Stimulated activated CD8-positive, alpha-beta memory T cell treated with anti-CD3 and anti-CD28 coated beads, Interleukin-12 subunit alpha, Interleukin-12 subunit beta, amount 100 ng/mL, for 4 hours (primary cell): ENCODE results near the gene AEBP1.

Source experiments
- DNase-seq: peaks from one replicate; pipeline ENCODE4 v3.0.0-alpha.2; 2020; ENCODE audit warnings: low read depth

AEBP1 gene

DNA sequence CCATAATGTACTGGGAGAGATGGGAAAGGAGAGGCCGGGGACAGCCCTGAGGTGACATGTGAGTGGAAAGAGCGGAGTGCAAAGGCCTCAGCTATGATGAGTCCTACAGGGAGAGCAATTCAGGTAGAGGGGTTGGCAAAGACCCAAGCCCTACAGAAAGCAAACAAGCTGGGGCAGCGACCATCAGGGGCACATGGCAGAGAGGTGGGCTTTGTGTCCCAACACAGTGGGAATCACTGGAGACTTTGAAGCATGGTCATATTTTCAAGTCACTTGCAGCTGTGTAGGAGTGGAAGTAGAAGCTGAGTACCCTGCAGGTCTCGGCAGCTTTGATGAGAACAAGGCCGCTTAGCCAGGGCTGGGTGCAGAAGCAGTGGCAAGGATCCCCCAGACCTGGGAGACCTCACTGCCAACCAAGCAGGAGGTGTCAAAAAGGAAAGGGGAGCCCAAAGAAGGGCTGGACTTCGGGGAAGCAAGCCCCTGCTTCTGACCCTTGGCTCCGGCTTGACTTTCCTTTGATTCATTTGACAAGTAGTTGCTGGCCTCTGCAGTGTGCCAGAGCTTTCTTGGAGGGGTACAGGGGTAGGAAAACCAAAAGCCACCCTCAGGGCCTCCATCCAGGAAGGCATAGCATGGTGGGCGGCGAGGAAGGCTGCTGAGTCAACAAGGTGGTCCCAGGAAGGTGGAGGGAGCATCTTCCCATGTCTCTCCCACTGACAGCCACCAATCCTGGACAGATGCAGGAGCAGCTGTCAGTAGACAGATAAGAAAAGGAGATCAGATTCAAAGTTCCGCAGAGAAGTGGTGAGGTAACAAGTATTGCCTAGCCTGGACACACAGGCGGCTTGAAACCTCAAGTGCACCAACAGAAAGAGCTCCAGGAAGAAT, 36.8 kb upstream of the AEBP1 start:
- DNase-seq = no peak

DNA sequence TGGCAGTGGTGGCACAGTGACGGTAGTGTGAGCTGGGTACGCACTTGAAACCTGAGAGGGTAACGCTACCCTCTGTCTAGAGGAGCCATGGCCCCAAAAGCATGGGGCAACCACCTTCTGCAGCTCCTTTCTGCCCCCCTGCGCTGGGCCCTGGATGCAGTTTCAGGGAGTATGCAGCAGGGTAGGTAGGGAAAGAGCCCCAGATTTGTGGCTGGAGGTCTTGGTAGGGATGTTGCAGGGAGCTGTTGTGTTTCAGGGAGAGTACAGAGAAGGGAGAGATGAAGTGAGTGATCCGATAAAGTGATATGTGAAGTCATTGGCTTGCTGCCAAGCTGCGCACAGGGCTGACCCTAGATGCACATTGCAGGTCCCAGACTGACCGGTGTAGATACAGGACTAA, 36.1 kb upstream of the AEBP1 start:
- no peak for DNase-seq

- no peak for DNase-seq
Measured at GRCh38 chr7:44071726-44072363, 32.3 kb upstream of the AEBP1 start.

DNA sequence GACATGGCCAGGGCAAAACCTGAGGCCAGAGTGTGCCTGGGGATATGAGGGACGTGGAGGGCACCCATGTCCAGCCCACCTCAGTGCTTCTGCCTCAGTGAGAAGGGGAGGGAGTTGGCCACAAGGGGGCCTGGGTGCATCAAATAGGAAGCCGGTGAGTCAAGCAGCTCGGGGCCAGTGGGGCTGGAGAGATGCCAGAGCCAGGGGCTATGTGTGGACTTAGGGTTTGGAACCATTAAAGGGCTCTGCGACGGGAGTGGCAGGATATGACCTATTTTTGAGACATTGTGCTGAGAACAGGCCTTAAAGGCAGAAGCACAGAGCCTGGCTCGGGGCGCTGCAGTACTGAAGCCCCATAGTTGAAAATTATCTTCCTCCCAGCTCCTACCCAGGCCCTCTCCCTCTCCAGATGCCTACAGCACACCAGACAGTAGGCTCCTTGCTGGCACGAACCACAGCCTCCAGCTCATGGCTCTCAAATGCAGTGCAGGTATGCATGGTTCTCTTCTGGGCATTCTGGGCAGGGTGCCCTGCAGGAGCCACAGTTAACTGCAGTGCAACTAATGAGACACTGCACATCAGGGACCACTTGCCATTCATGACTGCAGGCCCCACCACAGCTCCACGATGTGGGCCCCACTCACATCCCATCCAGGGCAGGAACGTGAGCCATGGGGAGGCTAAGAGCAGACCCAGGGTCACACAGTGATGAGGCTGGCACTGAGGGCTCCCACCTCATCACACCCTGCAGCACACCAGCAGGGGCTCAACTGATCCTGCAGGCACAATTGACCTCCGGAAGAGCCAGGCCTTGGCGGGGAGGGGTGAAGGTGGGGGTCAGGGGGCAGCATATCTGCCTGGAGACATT, 31.5 kb upstream of the AEBP1 start:
- no peak for DNase-seq

- DNase-seq = peak; percentile 56
Measured at GRCh38 chr7:44073664-44074348, 30.3 kb upstream of the AEBP1 start.

GRCh38 chr7:44074349-44074695, 29.8 kb upstream of the AEBP1 start:
- DNase-seq = no peak

DNA sequence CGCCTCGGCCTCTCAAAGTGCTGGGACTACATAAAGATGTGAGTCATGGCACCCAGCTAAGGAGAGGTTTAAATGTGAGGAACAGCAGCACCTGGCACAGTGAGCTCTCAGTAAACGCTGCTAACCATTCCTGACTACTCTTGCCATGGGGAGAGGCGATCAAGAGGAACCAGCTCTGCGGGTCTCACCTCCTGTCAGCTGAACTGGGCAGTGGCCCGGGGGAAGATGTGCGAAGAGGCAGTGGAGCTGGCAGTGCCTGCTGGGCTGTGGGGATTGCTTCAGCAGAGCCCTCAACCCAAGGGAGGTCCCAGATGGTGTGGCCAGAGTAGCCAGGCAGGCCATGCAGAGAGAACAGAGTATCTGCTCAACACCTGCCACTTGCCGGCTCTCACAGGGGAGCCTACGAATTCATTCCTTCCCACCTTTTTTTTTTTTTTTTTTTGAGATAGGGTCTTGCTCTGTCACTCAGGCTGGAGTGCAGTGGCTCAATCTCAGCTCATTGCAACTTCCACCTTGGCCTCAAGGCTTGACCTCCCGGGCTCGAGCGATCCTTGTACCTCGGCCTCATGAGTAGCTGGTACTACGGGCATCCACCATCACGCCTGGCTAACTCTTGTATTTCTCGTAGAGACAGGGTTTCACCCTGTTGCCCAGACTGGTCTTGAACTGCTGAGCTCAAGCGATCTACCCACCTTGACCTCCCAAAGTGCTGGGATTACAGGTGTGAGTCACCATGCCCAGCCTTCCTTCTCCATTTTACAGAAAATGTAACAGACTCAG, 28.7 kb upstream of the AEBP1 start:
- DNase-seq = no peak

GRCh38 chr7:44076101-44076895, 27.8 kb upstream of the AEBP1 start:
- DNase-seq = no peak

- no peak for DNase-seq
Measured at GRCh38 chr7:44077061-44077460, 27.1 kb upstream of the AEBP1 start.

GRCh38 chr7:44077681-44078091, 26.5 kb upstream of the AEBP1 start:
- DNase-seq = no peak

DNA sequence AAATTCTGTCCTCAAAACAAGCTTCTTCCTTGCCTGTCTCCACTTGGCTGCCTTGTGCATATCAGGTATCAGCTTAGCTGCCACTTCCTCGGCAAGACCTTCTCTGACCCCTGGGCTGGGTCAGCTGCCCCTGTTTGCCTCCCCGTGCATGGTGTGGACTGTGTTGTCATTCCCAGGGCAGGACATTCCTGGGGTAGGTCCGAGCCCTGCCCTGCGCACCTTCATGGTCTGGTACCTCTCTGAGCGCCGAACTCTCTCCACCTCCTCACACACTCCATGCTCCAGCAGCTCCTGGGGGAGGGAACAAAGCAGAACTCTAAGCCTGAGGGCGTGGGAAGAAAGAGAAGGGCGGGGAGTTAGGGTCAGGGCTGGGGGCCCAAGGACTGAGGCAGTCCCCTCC, 25.6 kb upstream of the AEBP1 start:
- DNase-seq = no peak

DNA sequence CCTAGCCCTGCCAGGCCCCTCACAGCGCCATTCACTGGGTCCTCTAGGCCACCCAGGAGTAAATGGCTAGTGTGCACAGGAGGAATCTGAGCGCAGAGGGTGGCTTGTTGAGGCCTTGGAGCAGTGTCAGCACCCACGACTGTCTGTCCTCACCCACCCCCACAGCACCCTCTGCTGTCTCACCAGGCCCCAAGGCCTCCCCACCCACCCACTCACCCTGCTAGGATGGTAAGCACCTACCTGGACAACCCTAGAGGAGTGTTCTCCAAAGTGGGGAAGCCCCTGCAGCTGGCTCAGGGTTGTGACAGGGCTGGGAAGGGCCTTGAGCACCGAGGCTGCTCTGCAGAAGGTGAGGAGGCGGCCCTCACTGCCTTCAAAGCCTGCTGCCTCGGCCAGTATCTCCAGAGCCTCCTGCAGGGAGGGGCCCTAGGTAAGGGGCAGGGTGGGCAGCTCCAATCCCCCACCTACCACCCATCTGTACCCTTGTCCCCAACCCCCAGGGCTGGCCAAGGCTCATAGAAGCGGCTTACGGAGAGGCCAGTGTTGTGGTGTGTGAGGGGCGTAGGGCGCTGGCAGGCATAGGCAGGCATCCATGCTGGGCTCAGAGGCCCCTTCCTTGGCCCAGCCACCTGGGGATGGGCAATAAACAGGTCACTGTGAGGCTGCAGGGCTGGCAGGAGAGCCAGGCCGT, 24.7 kb upstream of the AEBP1 start:
- no peak for DNase-seq

GRCh38 chr7:44080118-44080517, 24.0 kb upstream of the AEBP1 start:
- DNase-seq = no peak

- DNase-seq = no peak
Measured at GRCh38 chr7:44080686-44081265, 23.4 kb upstream of the AEBP1 start.

DNA sequence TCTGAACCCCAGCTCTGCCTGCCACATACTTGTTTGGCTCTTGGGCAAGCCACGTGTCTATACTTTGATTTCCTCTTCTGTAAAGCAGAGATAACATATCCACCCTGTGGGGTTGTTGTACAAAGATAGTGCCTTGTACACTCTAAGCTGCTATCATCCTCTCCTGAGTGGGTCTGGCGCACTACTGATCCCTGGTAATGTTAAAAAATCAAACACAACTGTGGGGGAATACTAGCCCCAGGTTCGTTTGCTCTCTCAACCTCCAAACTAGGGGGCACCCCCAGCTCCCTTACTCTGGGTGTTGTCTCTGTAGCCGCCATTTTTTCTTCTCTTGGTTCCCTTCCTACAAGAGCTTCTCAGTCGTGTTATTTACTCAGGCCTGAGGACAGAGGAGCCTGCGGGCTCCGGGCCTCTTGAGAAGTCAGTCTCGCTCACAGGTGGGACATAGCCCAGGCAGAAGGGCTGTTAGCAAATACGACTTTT, 22.8 kb upstream of the AEBP1 start:
- no peak for DNase-seq

DNA sequence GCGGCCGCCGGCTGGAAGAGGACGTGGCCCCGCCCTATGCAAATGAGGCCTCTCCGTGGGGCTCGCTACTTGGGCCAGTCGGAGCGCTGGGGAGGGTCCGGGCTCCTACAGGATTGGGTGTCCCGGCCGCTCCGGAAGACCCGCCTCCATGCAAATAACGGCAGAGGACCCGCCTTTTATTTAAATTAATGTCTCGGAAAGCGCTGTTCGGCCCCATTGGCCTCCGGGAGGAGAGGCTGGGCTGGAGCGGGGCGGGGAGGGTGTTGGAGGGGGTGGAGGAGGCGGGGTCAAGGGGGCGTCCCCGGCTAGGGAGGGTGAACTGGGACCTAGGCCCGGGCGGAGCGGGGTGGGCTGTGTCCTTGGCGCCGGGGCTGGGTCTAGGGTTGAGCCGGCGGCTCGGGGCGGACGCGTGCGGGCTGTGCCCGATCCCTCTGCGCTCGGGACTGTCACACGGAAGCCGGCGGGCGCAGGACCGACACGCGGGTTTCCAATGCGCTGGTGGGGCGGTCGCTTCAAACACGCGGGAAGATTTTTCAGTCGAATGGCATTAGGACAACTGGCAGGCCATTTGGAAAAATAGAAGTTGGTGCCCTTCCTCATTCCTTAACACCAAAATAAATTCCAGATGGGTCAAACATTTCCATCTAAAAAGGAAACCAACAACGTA, 21.5 kb upstream of the AEBP1 start:
- DNase-seq = peak; percentile 94

GRCh38 chr7:44083796-44084195, 20.3 kb upstream of the AEBP1 start:
- no peak for DNase-seq

DNA sequence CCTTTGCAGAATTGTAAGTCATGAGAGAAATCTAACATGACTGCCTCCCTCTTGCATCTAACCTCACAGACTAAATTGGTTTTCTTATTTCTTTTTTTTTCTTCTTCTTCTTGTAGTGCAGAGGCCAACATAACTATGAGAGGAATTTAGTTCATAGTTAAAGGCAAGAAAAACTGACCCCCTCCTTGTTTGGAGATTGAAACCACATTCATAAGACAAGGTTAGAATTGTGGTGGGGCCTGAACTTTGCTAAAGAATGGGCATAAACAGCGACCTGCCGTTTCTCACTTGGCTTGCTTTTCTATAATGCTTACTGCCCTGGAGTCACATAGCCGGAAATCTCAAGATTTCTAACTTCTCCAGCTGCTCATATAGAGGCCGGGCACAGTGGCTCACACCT, 19.4 kb upstream of the AEBP1 start:
- DNase-seq = no peak

DNA sequence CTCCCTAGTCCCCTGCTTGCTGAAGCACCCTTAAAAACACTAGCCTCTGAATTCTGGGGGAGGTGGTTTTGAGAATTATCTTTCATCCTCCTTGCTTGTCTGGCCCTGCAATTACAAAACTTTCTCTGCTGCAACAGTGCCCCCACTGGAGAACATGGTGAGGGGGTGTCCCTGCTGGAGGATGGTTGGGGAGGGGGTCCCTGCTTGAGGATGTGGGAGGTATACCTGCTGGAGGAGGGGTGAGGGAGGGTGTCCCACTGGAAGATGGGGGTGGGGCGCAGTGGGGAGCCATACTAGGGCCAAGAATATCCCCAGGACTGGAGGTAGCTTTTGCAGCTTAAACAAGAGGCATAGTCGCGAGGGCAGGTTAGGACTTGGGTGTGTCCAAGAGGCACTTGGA, 18.6 kb upstream of the AEBP1 start:
- DNase-seq = no peak
